GM12878 (cell line): Measurements from ENCODE around the gene EPRS1. TPM values are rescaled to one million over a fixed set of nuclear protein-coding genes. Genes with fewer than 3 reads are reported as not detected.
A peak's percentile ranks its signal among the peaks of the same experiment; 100 is the strongest.
"Not testable (repeated sequence)": the region's sequence is repeated elsewhere in the genome, so short reads cannot be mapped to it uniquely, and the experiment has no call there.

Source experiments
- ATAC-seq: fragments of 200-7000 bp; cut with Tn5 transposase; 3 replicates; pipeline ENCODE4 v1.9.1; 2020; ENCODE audit warnings: mild to moderate bottlenecking, moderate library complexity
- BruUV-seq: library from RNA; stranded (reverse); fragments of 400-500 nt; replicated peaks from 2 replicates; lab custom pipeline; 2021; lab: Mats Ljungman, UMichigan
- CTCF ChIA-PET: fragments of 300-600 bp; sonication (Branson Sonifier 250); formaldehyde crosslinking; extraction: SDS; loops from one replicate; lab custom pipeline; 2021; ENCODE audit warnings: inconsistent platforms; lab: Yijun Ruan, JAX
- POLR2A ChIA-PET: fragments of 350-600 bp; formaldehyde crosslinking; extraction: SDS; loops from one replicate; lab custom pipeline; 2021; ENCODE audit warnings: inconsistent platforms; lab: Charles Lee
- RAD21 ChIA-PET: fragments of 300-600 bp; sonication (Branson Sonifier 250); formaldehyde crosslinking; loops from one replicate; lab custom pipeline; 2023; ENCODE audit warnings: antibody characterized with exemption; ENCODE audit not compliant: unreplicated experiment; lab: Charles Lee
- SMC1A ChIA-PET: fragments of 300-600 bp; sonication (Branson Sonifier 250); formaldehyde crosslinking; loops from one replicate; lab custom pipeline; 2023; ENCODE audit not compliant: unreplicated experiment, uncharacterized antibody; lab: Charles Lee
- DNase-seq: peaks from one replicate; pipeline ENCODE4 v3.0.0-alpha.2; 2011; ENCODE audit warnings: low read depth, low spot score
- FAIRE-seq: peaks from 3 replicates; lab custom pipeline; 2011; peaks lifted over from hg19 to GRCh38; lab: Jason Lieb, UNC
- H2AFZ ChIP-seq: 2 replicates; pipeline ENCODE4 v1.6.0; 2011; ENCODE audit warnings: low read depth, low read length, control low read depth; ENCODE audit not compliant: control insufficient read depth
- H3K27ac ChIP-seq: 2 replicates; pipeline ENCODE4 v1.5.1; 2011; ENCODE audit warnings: control low read depth; ENCODE audit not compliant: control insufficient read depth, insufficient read depth
- H3K27me3 ChIP-seq, 2 experiments: replicated peaks in 1 of 2; 2 replicates each; pipeline versions ENCODE4 v1.6.0 to v1.6.1; 2011; ENCODE audit warnings: low read length in 1 of 2; ENCODE audit not compliant: control insufficient read depth in 2 of 2, insufficient read depth in 2 of 2
- H3K36me3 ChIP-seq, 2 experiments: 2 replicates each; pipeline ENCODE4 v1.5.1; 2011; ENCODE audit warnings: low read length in 1 of 2; ENCODE audit not compliant: control insufficient read depth in 2 of 2, insufficient read depth in 2 of 2
- H3K4me1 ChIP-seq: 2 replicates; pipeline ENCODE4 v1.6.1; 2011; ENCODE audit warnings: mild to moderate bottlenecking, low read length, moderate library complexity, mixed read lengths; ENCODE audit not compliant: control insufficient read depth, insufficient read depth
- H3K4me2 ChIP-seq: 2 replicates; pipeline ENCODE4 v1.6.0; 2011; ENCODE audit warnings: control low read depth; ENCODE audit not compliant: control insufficient read depth, insufficient read depth
- H3K4me3 ChIP-seq: fragments of 200-600 bp; sonication (generic); 2 replicates; pipeline ENCODE4 v1.5.1; 2016
- H3K79me2 ChIP-seq: 2 replicates; pipeline ENCODE4 v1.6.0; 2011; ENCODE audit warnings: low read length; ENCODE audit not compliant: control insufficient read depth, insufficient read depth
- H3K9ac ChIP-seq: 2 replicates; pipeline ENCODE4 v1.8.0; 2011; ENCODE audit warnings: low read length, control low read depth, mixed read lengths; ENCODE audit not compliant: control insufficient read depth, insufficient read depth
- H3K9me3 ChIP-seq: replicated peaks from 3 replicates; pipeline ENCODE4 v1.5.1; 2011; ENCODE audit warnings: mild to moderate bottlenecking, low read length; ENCODE audit not compliant: control insufficient read depth, insufficient read depth
- H4K20me1 ChIP-seq: 2 replicates; pipeline ENCODE4 v1.6.0; 2011; ENCODE audit not compliant: control insufficient read depth, insufficient read depth
- CBFB ChIP-seq: IDR thresholded peaks from 2 replicates; pipeline ENCODE4 v1.6.1; 2016; ENCODE audit warnings: antibody characterized with exemption, low read depth
- CBX3 ChIP-seq: fragments of 200-600 bp; sonication (generic); IDR thresholded peaks from 2 replicates; pipeline ENCODE4 v1.6.1; 2016; ENCODE audit warnings: low read depth, borderline replicate concordance
- MYC ChIP-seq: IDR thresholded peaks from 2 replicates; pipeline ENCODE4 v1.6.1; 2011; ENCODE audit warnings: mild to moderate bottlenecking, low read length, moderate library complexity, inconsistent platforms; ENCODE audit not compliant: insufficient read depth, insufficient replicate concordance, insufficient read length, severe bottlenecking
- SREBF1 ChIP-seq: IDR thresholded peaks from 2 replicates; pipeline ENCODE4 v1.6.1; 2012; ENCODE audit warnings: mild to moderate bottlenecking, low read length
- TCF7 ChIP-seq: IDR thresholded peaks from 2 replicates; pipeline ENCODE4 v1.6.1; 2014; ENCODE audit warnings: antibody characterized with exemption, borderline replicate concordance
- WRNIP1 ChIP-seq: IDR thresholded peaks from 2 replicates; pipeline ENCODE4 v1.6.1; 2011; ENCODE audit warnings: low read depth, low read length, improper control_type of control experiment, borderline replicate concordance
- WGBS: methylation state at CpG from one replicate; pipeline ENCODE4 v1.1.6; 2016; ENCODE audit warnings: low lambda C conversion rate; ENCODE audit not compliant: insufficient replicate concordance, insufficient coverage; ENCODE audit errors: missing lambda C conversion rate; 5-methylcytosine and 5-hydroxymethylcytosine counted together
- in situ Hi-C: fragments of 300-500 bp; cut with MboI; formaldehyde crosslinking; loops from 9 replicates; pipeline ENCODE4 v1.14.3; 2018; ENCODE audit warnings: mixed read lengths
- intact Hi-C: fragments of 100-400 bp; cut with micrococcal nuclease; formaldehyde crosslinking; loops from one replicate; pipeline ENCODE4 v1.14.2; 2022; ENCODE audit not compliant: unreplicated experiment
- polyA plus RNA-seq, 11 experiments: library from polyadenylated mRNA; depleted of rRNA in 4 of 11; unstranded in 6 of 11; stranded (reverse) in 5 of 11; fragments of >200 nt; fragmentation: Nextera tagmentation in 4 of 11; fragmentation: Illumina TruSeq in 1 of 11; extraction: Ambion mirVana in 4 of 11; extraction: Trizol in 1 of 11; gene quantifications; 1 replicate in 1 of 11; 2 replicates in 10 of 11; pipeline versions ENCODE4 v1.2.1 to v1.2.3, GENCODE V29; 2011 to 2016; ENCODE audit warnings: inconsistent platforms in 2 of 11, missing spikeins in 2 of 11, low read depth in 1 of 11
- total RNA-seq, 4 experiments: library from RNA; depleted of rRNA in 3 of 4; stranded (reverse); fragments of >200 nt in 3 of 4; fragmentation: Illumina TruSeq in 1 of 4; extraction: Trizol in 1 of 4; gene quantifications; 2 replicates each; pipeline versions ENCODE4 v1.2.1 to v1.2.3, GENCODE V29; 2013 to 2021
- TF ChIP-seq, protein P1 (sequence below): IDR thresholded peaks from 2 replicates; pipeline ENCODE4 v1.6.1; 2012; ENCODE audit warnings: low read depth, low read length, improper control_type of control experiment

Gene EPRS1
- total and polyA plus RNA-seq, 10 of the 15 experiments (the other 5 are each of a cell fraction or from before 2014, with no cell fraction given), result 68.2 to 175 (median 119) TPM

DNA sequence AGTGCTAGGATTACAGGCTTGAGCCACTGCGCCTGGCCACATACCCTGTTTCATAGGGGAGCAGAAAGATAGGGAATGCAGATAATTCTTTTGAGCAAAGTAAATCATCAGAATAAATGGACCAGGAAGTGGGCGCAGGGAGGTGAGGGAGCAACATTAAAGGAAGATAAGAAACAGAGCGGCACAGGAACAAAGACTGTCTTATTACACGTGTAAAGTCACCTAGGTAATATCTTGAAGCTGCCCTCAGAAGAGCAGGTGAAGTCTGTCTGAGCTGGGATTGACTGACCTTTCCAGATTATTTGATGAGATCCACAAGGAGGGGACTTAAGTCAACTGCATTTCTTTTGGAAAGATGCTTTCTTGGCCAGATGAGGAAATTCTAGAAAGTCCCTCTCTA, 7.7 kb downstream of the EPRS1 start (continued):
- TF ChIP-seq WRNIP1 (no peak), MYC (no peak), TCF7 (no peak), CBX3 (no peak), SREBF1 (no peak), CBFB (no peak)
- TF ChIP-seq, protein P1, sequence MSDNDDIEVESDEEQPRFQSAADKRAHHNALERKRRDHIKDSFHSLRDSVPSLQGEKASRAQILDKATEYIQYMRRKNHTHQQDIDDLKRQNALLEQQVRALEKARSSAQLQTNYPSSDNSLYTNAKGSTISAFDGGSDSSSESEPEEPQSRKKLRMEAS, result no peak

DNA sequence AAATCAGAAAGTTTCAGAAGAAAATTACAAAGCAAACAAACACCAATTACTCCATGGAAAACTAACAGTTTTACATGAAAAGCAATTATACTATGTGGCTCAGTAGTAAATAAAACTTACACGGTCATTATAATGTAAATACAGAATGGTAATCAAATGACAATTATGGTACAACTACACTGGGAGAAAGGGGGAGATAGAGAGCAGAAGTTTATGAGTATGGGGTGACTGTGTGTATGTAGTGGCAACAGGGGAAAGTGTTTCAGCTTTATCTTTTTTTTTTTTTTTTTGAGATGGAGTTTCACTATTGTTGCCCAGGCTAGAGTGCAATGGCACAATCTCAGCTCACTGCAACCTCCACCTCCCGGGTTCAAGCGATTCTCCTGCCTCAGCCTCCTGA, 8.5 kb downstream of the EPRS1 start:
- intact Hi-C loops, H3K36me3 ChIP-seq, H3K4me2 ChIP-seq, H3K9ac ChIP-seq, H2AFZ ChIP-seq, POLR2A ChIA-PET, H3K27me3 ChIP-seq, H3K9me3 ChIP-seq, DNase-seq, FAIRE-seq, H3K27ac ChIP-seq, in situ Hi-C loops, BruUV-seq, H4K20me1 ChIP-seq, H3K4me3 ChIP-seq, SMC1A ChIA-PET, H3K4me1 ChIP-seq: not testable (repeated sequence)
- CTCF ChIA-PET, result interaction anchor here (0.9 to 1.7 kb wide), 3 partner anchors 12 to 48 kb away, joined by 3 to 4 read pairs (median 3); no protein-coding TSS in a partner anchor
- peak; percentile 64 for ATAC-seq
- peaks cover 32% of the 10 kb centered on the region for H3K79me2 ChIP-seq
- WGBS, result 81% methylated on average over 3 of the region's 3 CpGs
- RAD21 ChIA-PET, result interaction anchor here (1.0 kb wide), 1 partner anchor 19 kb away, joined by 3 read pairs; no protein-coding TSS in a partner anchor
